A549 (cell line): ENCODE results near the gene C5orf15.

Source experiments
- CEBPB ChIP-seq, 2 experiments: fragments of >200 bp in 1 of 2; sonication (Bioruptor Twin) in 1 of 2; formaldehyde crosslinking in 1 of 2; IDR thresholded peaks; 2 replicates each; pipeline ENCODE4 v1.6.1; 2012 to 2016
- CTCF ChIP-seq: fragments of >200 bp; sonication (Bioruptor Twin); formaldehyde crosslinking; IDR thresholded peaks from 3 replicates; pipeline ENCODE4 v1.5.1; 2016
- ESRRA ChIP-seq: fragments of 150-350 bp; IDR thresholded peaks from 2 replicates; pipeline ENCODE4 v1.6.1; 2014; ENCODE audit warnings: mild to moderate bottlenecking, low read length, borderline replicate concordance
- HOXA7 ChIP-seq: fragments of 250-450 bp; sonication (Bioruptor Pico); IDR thresholded peaks from 2 replicates; pipeline ENCODE4 v1.5.0; 2020; ENCODE audit warnings: mild to moderate bottlenecking, moderate library complexity
- MAX ChIP-seq: IDR thresholded peaks from 2 replicates; pipeline ENCODE4 v1.6.1; 2012
- MAZ ChIP-seq: fragments of 150-350 bp; IDR thresholded peaks from 2 replicates; pipeline ENCODE4 v1.6.1; 2014; ENCODE audit warnings: antibody characterized with exemption, low read depth, low read length, borderline replicate concordance
- MYC ChIP-seq: IDR thresholded peaks from 2 replicates; pipeline ENCODE4 v1.6.1; 2012; ENCODE audit warnings: mild to moderate bottlenecking, inconsistent platforms, low read length, improper control_type of control experiment, borderline replicate concordance
- NR3C1 ChIP-seq: fragments of >200 bp; sonication (Bioruptor Twin); formaldehyde crosslinking; IDR thresholded peaks from 3 replicates; pipeline ENCODE4 v1.6.1; 2017
- PBX3 ChIP-seq: IDR thresholded peaks from 2 replicates; pipeline ENCODE4 v1.6.1; 2012
- POLR2A ChIP-seq: IDR thresholded peaks from 2 replicates; pipeline ENCODE4 v1.6.1; 2012; ENCODE audit warnings: mild to moderate bottlenecking, low read length
- POLR2AphosphoS2 ChIP-seq: conservative IDR thresholded peaks from 2 replicates; pipeline ENCODE4 v1.6.1; 2012; ENCODE audit warnings: low read length, improper control_type of control experiment, inconsistent platforms
- RAD21 ChIP-seq, 2 experiments: fragments of >200 bp in 1 of 2; sonication (Bioruptor Twin) in 1 of 2; formaldehyde crosslinking in 1 of 2; IDR thresholded peaks in 1 of 2; conservative IDR thresholded peaks in 1 of 2; 2 replicates in 1 of 2; 3 replicates in 1 of 2; pipeline ENCODE4 v1.6.1; 2012 to 2018; ENCODE audit warnings: inconsistent platforms in 1 of 2
- REST ChIP-seq: fragments of 200-600 bp; sonication (generic); IDR thresholded peaks from 2 replicates; pipeline ENCODE4 v1.6.1; 2016; ENCODE audit warnings: antibody characterized with exemption, mild to moderate bottlenecking, moderate library complexity
- RFX5 ChIP-seq: fragments of 450-650 bp; IDR thresholded peaks from 2 replicates; pipeline ENCODE4 v1.7.1; 2014; ENCODE audit warnings: antibody characterized with exemption, mild to moderate bottlenecking, moderate library complexity

- TF ChIP-seq REST (no peak), NR3C1 (no peak), CTCF (no peak), MYC (no peak), MAX (no peak), HOXA7 (no peak), RAD21 (conservative IDR thresholded peaks at IDR 0.05 in 1 of 2, IDR thresholded peaks at IDR 0.05 in 1 of 2) (no peak), POLR2A (no peak), RFX5 (no peak), CEBPB (IDR thresholded peaks at IDR 0.05) (peak; percentile 25 to 74; a peak in 3 of 4 replicates), POLR2AphosphoS2 (no peak), MAZ (no peak), ESRRA (no peak), PBX3 (no peak)
Measured at GRCh38 chr5:133950821-133951612, 17.4 kb downstream of the C5orf15 start.
